ENCODE measurements around the gene USP6NL. TPM values are rescaled to one million over a fixed set of nuclear protein-coding genes. Genes with fewer than 3 reads are reported as not detected.
"Not testable (repeated sequence)": the region's sequence is repeated elsewhere in the genome, so short reads cannot be mapped to it uniquely, and the experiment has no call there.

USP6NL gene
- total RNA-seq, 1 experiment from 2014 or later = 11.5 TPM

- Histone ChIP-seq H3K4me1 (replicated peaks) (no peaks in the 10 kb centered on the region), H3K36me3 (no peaks in the 10 kb centered on the region), H3K27me3 (replicated peaks) (no peaks in the 10 kb centered on the region), H3K4me3 (no peak overlapping the region), H3K27ac (no peak overlapping the region), H3K9me3 (replicated peaks) (no peaks in the 10 kb centered on the region)
- DNase-seq (ENCODE audit: low read depth in 1 of 2, low spot score in 2 of 2) = no peak
Observed at GRCh38 chr10:11437391-11438142, 173.9 kb downstream of the USP6NL start.

- not testable (repeated sequence) for H3K4me3 ChIP-seq; H3K27me3 ChIP-seq (replicated peaks); H3K36me3 ChIP-seq; H3K4me1 ChIP-seq (replicated peaks); H3K27ac ChIP-seq; DNase-seq (ENCODE audit: low read depth in 1 of 2, low spot score in 2 of 2); H3K9me3 ChIP-seq (replicated peaks)
Observed at GRCh38 chr10:11436445-11436844, 175.0 kb downstream of the USP6NL start.

- DNase-seq (ENCODE audit: low read depth in 1 of 2, low spot score in 2 of 2) = no peak
- H3K27ac ChIP-seq = no peak overlapping the region
- H3K4me1 ChIP-seq (replicated peaks) = no peaks in the 10 kb centered on the region
- H3K36me3 ChIP-seq = no peaks in the 10 kb centered on the region
- H3K27me3 ChIP-seq (replicated peaks) = no peaks in the 10 kb centered on the region
- H3K9me3 ChIP-seq (replicated peaks) = no peaks in the 10 kb centered on the region
- no peak overlapping the region for H3K4me3 ChIP-seq
Observed at GRCh38 chr10:11435581-11435981, 175.9 kb downstream of the USP6NL start.

- Histone ChIP-seq H3K27ac (no peak overlapping the region), H3K4me1 (replicated peaks) (no peaks in the 10 kb centered on the region), H3K27me3 (replicated peaks) (no peaks in the 10 kb centered on the region), H3K4me3 (no peak overlapping the region), H3K36me3 (no peaks in the 10 kb centered on the region), H3K9me3 (replicated peaks) (no peaks in the 10 kb centered on the region)
- no peak for DNase-seq (ENCODE audit: low read depth in 1 of 2, low spot score in 2 of 2)
Observed at GRCh38 chr10:11434324-11434723, 177.1 kb downstream of the USP6NL start.

- H3K9me3 ChIP-seq (replicated peaks) = no peaks in the 10 kb centered on the region
- no peak overlapping the region for H3K27ac ChIP-seq
- H3K36me3 ChIP-seq = no peaks in the 10 kb centered on the region
- no peaks in the 10 kb centered on the region for H3K4me1 ChIP-seq (replicated peaks)
- DNase-seq (ENCODE audit: low read depth in 1 of 2, low spot score in 2 of 2) = no peak
- no peaks in the 10 kb centered on the region for H3K27me3 ChIP-seq (replicated peaks)
- H3K4me3 ChIP-seq = no peak overlapping the region
Observed at GRCh38 chr10:11433657-11434056, 177.8 kb downstream of the USP6NL start.

GRCh38 chr10:11431216-11431555 lies 180.3 kb downstream of the USP6NL start:
- H3K4me3 ChIP-seq = no peak overlapping the region
- no peaks in the 10 kb centered on the region for H3K36me3 ChIP-seq
- no peaks in the 10 kb centered on the region for H3K9me3 ChIP-seq (replicated peaks)
- DNase-seq (ENCODE audit: low read depth in 1 of 2, low spot score in 2 of 2) = no peak
- no peak overlapping the region for H3K27ac ChIP-seq
- no peaks in the 10 kb centered on the region for H3K4me1 ChIP-seq (replicated peaks)
- no peaks in the 10 kb centered on the region for H3K27me3 ChIP-seq (replicated peaks)

- H3K27me3 ChIP-seq (replicated peaks) = no peaks in the 10 kb centered on the region
- DNase-seq (ENCODE audit: low read depth in 1 of 2, low spot score in 2 of 2) = no peak
- H3K36me3 ChIP-seq = no peaks in the 10 kb centered on the region
- H3K4me3 ChIP-seq = no peak overlapping the region
- H3K4me1 ChIP-seq (replicated peaks) = no peaks in the 10 kb centered on the region
- no peak overlapping the region for H3K27ac ChIP-seq
- H3K9me3 ChIP-seq (replicated peaks) = no peaks in the 10 kb centered on the region
Observed at GRCh38 chr10:11430421-11431215, 180.8 kb downstream of the USP6NL start.

- Histone ChIP-seq H3K4me3 (no peak overlapping the region), H3K36me3 (no peaks in the 10 kb centered on the region), H3K27ac (no peak overlapping the region), H3K27me3 (replicated peaks) (no peaks in the 10 kb centered on the region), H3K9me3 (replicated peaks) (no peaks in the 10 kb centered on the region), H3K4me1 (replicated peaks) (no peaks in the 10 kb centered on the region)
- no peak for DNase-seq (ENCODE audit: low read depth in 1 of 2, low spot score in 2 of 2)
Observed at GRCh38 chr10:11429439-11430052, 181.9 kb downstream of the USP6NL start.

GRCh38 chr10:11425676-11426075 lies 185.8 kb downstream of the USP6NL start:
- no peaks in the 10 kb centered on the region for H3K9me3 ChIP-seq (replicated peaks)
- DNase-seq (ENCODE audit: low read depth in 1 of 2, low spot score in 2 of 2) = no peak
- H3K4me3 ChIP-seq = no peak overlapping the region
- no peaks in the 10 kb centered on the region for H3K4me1 ChIP-seq (replicated peaks)
- H3K27me3 ChIP-seq (replicated peaks) = no peaks in the 10 kb centered on the region
- no peak overlapping the region for H3K27ac ChIP-seq
- H3K36me3 ChIP-seq = no peaks in the 10 kb centered on the region

GRCh38 chr10:11425296-11425610 lies 186.2 kb downstream of the USP6NL start:
- no peaks in the 10 kb centered on the region for H3K36me3 ChIP-seq
- no peaks in the 10 kb centered on the region for H3K9me3 ChIP-seq (replicated peaks)
- H3K4me3 ChIP-seq = no peak overlapping the region
- H3K27ac ChIP-seq = no peak overlapping the region
- no peaks in the 10 kb centered on the region for H3K27me3 ChIP-seq (replicated peaks)
- H3K4me1 ChIP-seq (replicated peaks) = no peaks in the 10 kb centered on the region
- DNase-seq (ENCODE audit: low read depth in 1 of 2, low spot score in 2 of 2) = no peak

GRCh38 chr10:11424456-11425295 lies 186.8 kb downstream of the USP6NL start:
- no peak overlapping the region for H3K27ac ChIP-seq
- no peaks in the 10 kb centered on the region for H3K9me3 ChIP-seq (replicated peaks)
- no peaks in the 10 kb centered on the region for H3K4me1 ChIP-seq (replicated peaks)
- H3K36me3 ChIP-seq = no peaks in the 10 kb centered on the region
- no peak overlapping the region for H3K4me3 ChIP-seq
- DNase-seq (ENCODE audit: low read depth in 1 of 2, low spot score in 2 of 2) = peak in 1 of 2 experiments; percentile 6
- H3K27me3 ChIP-seq (replicated peaks) = no peaks in the 10 kb centered on the region

- Histone ChIP-seq H3K9me3 (replicated peaks) (no peaks in the 10 kb centered on the region), H3K36me3 (no peaks in the 10 kb centered on the region), H3K4me1 (replicated peaks) (no peaks in the 10 kb centered on the region), H3K4me3 (no peak overlapping the region), H3K27ac (no peak overlapping the region), H3K27me3 (replicated peaks) (no peaks in the 10 kb centered on the region)
- DNase-seq (ENCODE audit: low read depth in 1 of 2, low spot score in 2 of 2) = no peak
Observed at GRCh38 chr10:11416974-11417373, 194.5 kb downstream of the USP6NL start.

GRCh38 chr10:11415095-11415494 lies 196.4 kb downstream of the USP6NL start:
- H3K27ac ChIP-seq = no peak overlapping the region
- H3K27me3 ChIP-seq (replicated peaks) = no peaks in the 10 kb centered on the region
- no peaks in the 10 kb centered on the region for H3K9me3 ChIP-seq (replicated peaks)
- DNase-seq (ENCODE audit: low read depth in 1 of 2, low spot score in 2 of 2) = no peak
- H3K36me3 ChIP-seq = no peaks in the 10 kb centered on the region
- no peak overlapping the region for H3K4me3 ChIP-seq
- H3K4me1 ChIP-seq (replicated peaks) = no peaks in the 10 kb centered on the region
